ENCODE measurements around the gene FRY.

GRCh38 chr13:32257649-32258048, 226.1 kb downstream of the FRY start:
- TF ChIP-seq ESRRG (CRISPR knock-in tag; IDR thresholded peaks at IDR 0.05): no peak
- no peak for TF ChIP-seq ZNF565 (CRISPR knock-in tag; conservative IDR thresholded peaks at IDR 0.05; ENCODE audit: low read depth)
- no peak for TF ChIP-seq PATZ1 (CRISPR knock-in tag; IDR thresholded peaks at IDR 0.05; ENCODE audit: borderline replicate concordance)
- TF ChIP-seq RARB (CRISPR knock-in tag; IDR thresholded peaks at IDR 0.05): no peak
- no peak for TF ChIP-seq CREB5 (CRISPR knock-in tag; IDR thresholded peaks at IDR 0.05; ENCODE audit: low read depth)
- no peak for TF ChIP-seq ZFP30 (CRISPR knock-in tag; IDR thresholded peaks at IDR 0.05)
- TF ChIP-seq POU6F1 (CRISPR knock-in tag; IDR thresholded peaks at IDR 0.05; ENCODE audit: borderline replicate concordance, low read depth): no peak
- no peak for TF ChIP-seq ZFP3 (CRISPR knock-in tag; IDR thresholded peaks at IDR 0.05)
- TF ChIP-seq TCF4 (CRISPR knock-in tag; IDR thresholded peaks at IDR 0.05; ENCODE audit: borderline replicate concordance): no peak
- no peak for TF ChIP-seq SNAI2 (CRISPR knock-in tag; IDR thresholded peaks at IDR 0.05)
- no peak for TF ChIP-seq PPARA (CRISPR knock-in tag; IDR thresholded peaks at IDR 0.05; ENCODE audit: borderline replicate concordance)
- TF ChIP-seq BACH2 (CRISPR knock-in tag; IDR thresholded peaks at IDR 0.05; ENCODE audit: borderline replicate concordance): no peak
- TF ChIP-seq ZNF8 (CRISPR knock-in tag; IDR thresholded peaks at IDR 0.05): no peak

Measured in SK-N-SH treated with all-trans-retinoic acid at 6 μM for 48 hours (cell line).